22Rv1 (cell line): ENCODE results near the gene MND1.

ENCODE experiments used
- ZFX ChIP-seq: fragments of 450-650 bp; IDR thresholded peaks from 2 replicates; pipeline ENCODE4 v1.6.1; 2017; ENCODE audit warnings: antibody characterized with exemption, borderline replicate concordance
- TF ChIP-seq, protein P1 (sequence below): fragments of 450-650 bp; IDR thresholded peaks from 2 replicates; pipeline ENCODE4 v1.5.1; 2017; ENCODE audit warnings: mild to moderate bottlenecking

DNA sequence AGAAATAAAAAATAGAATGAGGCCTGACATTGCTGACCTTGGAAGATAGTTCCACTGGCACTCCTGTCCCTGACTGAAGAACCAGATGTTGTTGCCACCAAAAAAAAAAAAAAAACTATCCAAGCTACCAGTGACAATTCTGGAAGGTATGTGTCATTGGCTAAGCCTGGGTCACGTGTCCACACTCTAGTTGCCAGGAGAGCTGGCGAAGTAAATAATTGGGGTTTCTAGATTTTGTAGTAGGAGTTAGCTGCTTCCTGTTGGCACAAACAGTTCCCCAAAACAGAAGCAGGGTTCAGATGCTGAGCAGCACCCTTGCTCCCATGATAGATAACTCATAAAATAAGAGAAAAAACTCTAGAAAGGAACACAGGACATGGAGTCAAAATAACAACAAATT, 20.5 kb downstream of the MND1 start:
- TF ChIP-seq, protein P1, sequence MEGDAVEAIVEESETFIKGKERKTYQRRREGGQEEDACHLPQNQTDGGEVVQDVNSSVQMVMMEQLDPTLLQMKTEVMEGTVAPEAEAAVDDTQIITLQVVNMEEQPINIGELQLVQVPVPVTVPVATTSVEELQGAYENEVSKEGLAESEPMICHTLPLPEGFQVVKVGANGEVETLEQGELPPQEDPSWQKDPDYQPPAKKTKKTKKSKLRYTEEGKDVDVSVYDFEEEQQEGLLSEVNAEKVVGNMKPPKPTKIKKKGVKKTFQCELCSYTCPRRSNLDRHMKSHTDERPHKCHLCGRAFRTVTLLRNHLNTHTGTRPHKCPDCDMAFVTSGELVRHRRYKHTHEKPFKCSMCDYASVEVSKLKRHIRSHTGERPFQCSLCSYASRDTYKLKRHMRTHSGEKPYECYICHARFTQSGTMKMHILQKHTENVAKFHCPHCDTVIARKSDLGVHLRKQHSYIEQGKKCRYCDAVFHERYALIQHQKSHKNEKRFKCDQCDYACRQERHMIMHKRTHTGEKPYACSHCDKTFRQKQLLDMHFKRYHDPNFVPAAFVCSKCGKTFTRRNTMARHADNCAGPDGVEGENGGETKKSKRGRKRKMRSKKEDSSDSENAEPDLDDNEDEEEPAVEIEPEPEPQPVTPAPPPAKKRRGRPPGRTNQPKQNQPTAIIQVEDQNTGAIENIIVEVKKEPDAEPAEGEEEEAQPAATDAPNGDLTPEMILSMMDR: no peak
- no peak for TF ChIP-seq ZFX
